Neuronal stem cell (in vitro differentiated cells): ENCODE measurements around the gene ASCL2.

Source experiments
- DNase-seq: peaks from one replicate; pipeline ENCODE4 v3.0.0-alpha.2; 2013; ENCODE audit warnings: low spot score
- H2AFZ ChIP-seq: one replicate; pipeline ENCODE4 v1.6.1; 2013; ENCODE audit warnings: mild to moderate bottlenecking, low read length, inconsistent platforms
- H2AK5ac ChIP-seq: 2 replicates; pipeline ENCODE4 v1.6.1; 2013; ENCODE audit warnings: low read depth, mild to moderate bottlenecking, inconsistent platforms, low read length, moderate library complexity, mixed read lengths
- H2BK120ac ChIP-seq: 2 replicates; pipeline ENCODE4 v1.6.1; 2013; ENCODE audit warnings: low read depth, mild to moderate bottlenecking, inconsistent platforms, low read length, moderate library complexity, mixed read lengths
- H2BK12ac ChIP-seq: one replicate; pipeline ENCODE4 v1.6.1; 2013; ENCODE audit warnings: low read length, inconsistent platforms
- H2BK15ac ChIP-seq: 2 replicates; pipeline ENCODE4 v1.6.1; 2013; ENCODE audit warnings: mild to moderate bottlenecking, low read length, inconsistent platforms, mixed read lengths
- H2BK5ac ChIP-seq: one replicate; pipeline ENCODE4 v1.6.1; 2013; ENCODE audit warnings: inconsistent platforms, mild to moderate bottlenecking, low read length, moderate library complexity
- H3K14ac ChIP-seq: one replicate; pipeline ENCODE4 v1.6.1; 2013; ENCODE audit warnings: low read length, inconsistent platforms
- H3K18ac ChIP-seq: 2 replicates; pipeline ENCODE4 v1.6.1; 2013; ENCODE audit warnings: low read length, inconsistent platforms
- H3K23ac ChIP-seq: 2 replicates; pipeline ENCODE4 v1.6.1; 2013; ENCODE audit warnings: low read depth, mild to moderate bottlenecking, mixed read lengths, low read length, inconsistent platforms; ENCODE audit not compliant: poor library complexity
- H3K27ac ChIP-seq: replicated peaks from 3 replicates; pipeline ENCODE4 v1.5.1; 2013; ENCODE audit warnings: low read length, inconsistent platforms
- H3K27me3 ChIP-seq, 3 experiments: 2 replicates each; pipeline ENCODE4 v1.6.1; 2013; ENCODE audit warnings: low read length in 3 of 3, mild to moderate bottlenecking in 2 of 3, inconsistent platforms in 1 of 3, low read depth in 1 of 3, mixed read lengths in 1 of 3, moderate library complexity in 1 of 3; ENCODE audit not compliant: control insufficient read depth in 3 of 3, insufficient read depth in 3 of 3
- H3K36me3 ChIP-seq, 2 donors: replicated peaks in 1 of 2; 2 replicates each; pipeline ENCODE4 v1.6.1; 2013; ENCODE audit warnings: low read length in 2 of 2; ENCODE audit not compliant: control insufficient read depth in 2 of 2, insufficient read depth in 2 of 2
- H3K4ac ChIP-seq: 2 replicates; pipeline ENCODE4 v1.6.1; 2013; ENCODE audit warnings: inconsistent platforms, mild to moderate bottlenecking, low read length, moderate library complexity
- H3K4me1 ChIP-seq, 2 donors: 1 replicate in 1 of 2; 2 replicates in 1 of 2; pipeline ENCODE4 v1.6.1; 2013; ENCODE audit warnings: low read length in 2 of 2, low read depth in 1 of 2; ENCODE audit not compliant: control insufficient read depth in 2 of 2, insufficient read depth in 1 of 2
- H3K4me2 ChIP-seq: one replicate; pipeline ENCODE4 v1.6.1; 2013; ENCODE audit warnings: mild to moderate bottlenecking, low read length, inconsistent platforms; ENCODE audit not compliant: insufficient read depth, poor library complexity, severe bottlenecking
- H3K4me3 ChIP-seq, 2 donors: 2 replicates each; pipeline ENCODE4 v1.5.1; 2013; ENCODE audit warnings: low read length in 2 of 2, mild to moderate bottlenecking in 2 of 2, inconsistent platforms in 1 of 2, moderate library complexity in 1 of 2
- H3K79me1 ChIP-seq: one replicate; pipeline ENCODE4 v1.6.1; 2013; ENCODE audit warnings: low read depth, mild to moderate bottlenecking, inconsistent platforms, low read length, moderate library complexity
- H3K9ac ChIP-seq: one replicate; pipeline ENCODE4 v1.6.1; 2013; ENCODE audit warnings: mild to moderate bottlenecking, low read depth, low read length, inconsistent platforms; ENCODE audit not compliant: poor library complexity
- H3K9me3 ChIP-seq, 2 donors: replicated peaks in 1 of 2; 2 replicates each; pipeline versions ENCODE3 to v1.6.1; 2013; ENCODE audit warnings: low read length in 2 of 2, mild to moderate bottlenecking in 2 of 2, inconsistent platforms in 1 of 2, low read depth in 1 of 2, mixed read lengths in 1 of 2, moderate library complexity in 1 of 2; ENCODE audit not compliant: control insufficient read depth in 2 of 2, insufficient read depth in 1 of 2
- H4K8ac ChIP-seq: one replicate; pipeline ENCODE4 v1.6.1; 2013; ENCODE audit warnings: low read depth, mild to moderate bottlenecking, inconsistent platforms, low read length, moderate library complexity
- H4K91ac ChIP-seq: one replicate; pipeline ENCODE4 v1.6.1; 2013; ENCODE audit warnings: low read length, low read depth, mild to moderate bottlenecking, inconsistent platforms; ENCODE audit not compliant: poor library complexity
- WGBS, 2 donors: extraction: QIAGEN DNeasy Blood & Tissue Kit; methylation state at CpG; one replicate each; pipeline ENCODE4 v1.1.7; 2013; ENCODE audit warnings: missing lambda C conversion rate in 2 of 2, mixed read lengths in 1 of 2; ENCODE audit not compliant: insufficient read length in 2 of 2, insufficient replicate concordance in 1 of 2; ENCODE audit errors: extremely low coverage in 2 of 2; 5-methylcytosine and 5-hydroxymethylcytosine counted together

ASCL2 gene

DNA sequence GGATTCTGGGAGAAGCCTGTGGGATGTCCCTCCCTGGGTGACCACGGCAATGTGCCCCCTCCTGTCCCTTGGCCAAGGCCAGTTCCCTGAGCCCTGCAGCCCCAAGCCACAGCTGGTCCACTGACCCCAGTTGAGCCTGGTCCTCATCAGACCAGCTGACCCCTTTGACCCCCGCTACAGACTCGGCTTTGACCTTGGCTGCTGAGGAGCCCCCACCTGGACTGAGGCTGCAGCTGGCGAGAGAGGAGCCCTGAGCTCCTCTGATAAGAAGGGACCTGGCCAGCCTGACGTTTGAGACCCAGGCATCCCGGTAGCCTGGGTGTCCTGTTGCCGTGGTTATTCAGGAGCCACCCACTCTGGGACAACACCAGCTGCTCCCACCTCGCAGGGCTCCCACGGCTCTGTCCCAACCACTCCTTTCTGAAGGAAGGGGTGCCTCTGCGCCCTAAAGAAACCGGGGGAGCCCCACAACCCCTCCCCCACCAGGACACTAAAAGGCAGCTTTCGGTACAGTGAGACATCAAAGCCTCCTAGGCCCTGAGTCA is 3.0 kb downstream of the ASCL2 start:
- Histone ChIP-seq H3K18ac (peak overlapping the region; percentile 81), H3K9me3 (no peaks in the 10 kb centered on the region), H3K79me1 (peaks cover 4% of the 10 kb centered on the region), H2BK120ac (no peak overlapping the region), H2BK15ac (peak overlapping the region; percentile 45), H3K4me1 (peaks cover 0 to 9% of the 10 kb centered on the region in 2 donors), H4K8ac (no peak overlapping the region), H2BK12ac (no peak overlapping the region), H4K91ac (no peak overlapping the region), H3K36me3 (no peaks in the 10 kb centered on the region), H2BK5ac (no peak overlapping the region), H3K4me2 (no peak overlapping the region), H3K4me3 (no peak overlapping the region), H3K27me3 (peaks cover 43 to 88% (median 61%) of the 10 kb centered on the region in 3 experiments), H3K23ac (no peak overlapping the region), H3K14ac (peak overlapping the region; percentile 9), H2AK5ac (peak overlapping the region; percentile 78), H2AFZ (no peak overlapping the region), H3K9ac (no peak overlapping the region), H3K27ac (no peak overlapping the region), H3K4ac (no peak overlapping the region)
- WGBS, 2 donors = no CpG with 5 or more reads among the region's 12 CpGs
- no peak for DNase-seq

DNA sequence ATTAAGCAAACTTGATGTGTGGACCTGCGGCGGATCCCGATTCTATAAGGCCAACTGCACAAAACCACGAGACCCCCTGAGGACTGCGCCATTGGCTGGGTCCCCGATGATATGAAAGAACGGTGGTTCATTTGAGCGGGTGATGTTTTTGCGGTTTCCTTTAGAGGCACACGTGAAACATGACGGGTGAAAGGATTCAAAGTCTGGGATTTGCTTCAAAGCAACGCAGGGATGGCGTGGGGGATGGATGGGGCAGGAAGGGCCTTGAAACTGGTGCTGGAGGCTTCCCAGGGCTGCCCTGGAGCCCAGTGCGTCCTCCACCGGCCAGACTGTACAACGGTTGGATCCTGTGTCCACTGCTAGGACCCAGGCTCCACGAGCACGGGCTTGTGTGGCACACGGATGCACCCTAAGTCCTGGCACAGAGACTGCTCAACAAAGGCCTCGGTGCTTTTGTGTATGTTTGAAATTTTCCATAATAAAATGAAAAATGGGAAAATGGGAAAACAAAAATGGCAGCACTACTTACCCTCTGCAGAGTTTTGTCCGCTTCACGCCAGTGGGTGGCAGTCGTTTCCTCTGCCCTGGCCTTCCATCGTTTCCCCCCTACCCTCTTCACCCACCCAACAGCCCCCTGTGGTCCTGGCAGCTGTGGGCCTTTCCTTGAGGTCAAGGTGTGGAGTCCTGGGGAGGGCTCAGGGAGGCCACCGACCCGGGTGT is 3.6 kb downstream of the ASCL2 start:
- H3K27ac ChIP-seq = no peak overlapping the region
- peaks cover 0 to 12% of the 10 kb centered on the region in 2 donors for H3K4me1 ChIP-seq
- no peaks in the 10 kb centered on the region for H3K9me3 ChIP-seq
- no peak overlapping the region for H3K4me3 ChIP-seq
- H3K4ac ChIP-seq = no peak overlapping the region
- no peak overlapping the region for H2BK15ac ChIP-seq
- H4K8ac ChIP-seq = no peak overlapping the region
- no peak for DNase-seq
- WGBS, 2 donors = no CpG with 5 or more reads among the region's 26 CpGs
- H3K79me1 ChIP-seq = peaks cover 4% of the 10 kb centered on the region
- H3K23ac ChIP-seq = no peak overlapping the region
- no peaks in the 10 kb centered on the region for H3K36me3 ChIP-seq
- no peak overlapping the region for H2BK120ac ChIP-seq
- H4K91ac ChIP-seq = no peak overlapping the region
- no peak overlapping the region for H2BK5ac ChIP-seq
- H3K4me2 ChIP-seq = no peak overlapping the region
- peak overlapping the region; percentile 81 for H3K18ac ChIP-seq
- no peak overlapping the region for H2BK12ac ChIP-seq
- H2AK5ac ChIP-seq = peak overlapping the region; percentile 78
- no peak overlapping the region for H3K14ac ChIP-seq
- no peak overlapping the region for H3K9ac ChIP-seq
- peaks cover 37 to 86% (median 55%) of the 10 kb centered on the region in 3 experiments for H3K27me3 ChIP-seq
- no peak overlapping the region for H2AFZ ChIP-seq

DNA sequence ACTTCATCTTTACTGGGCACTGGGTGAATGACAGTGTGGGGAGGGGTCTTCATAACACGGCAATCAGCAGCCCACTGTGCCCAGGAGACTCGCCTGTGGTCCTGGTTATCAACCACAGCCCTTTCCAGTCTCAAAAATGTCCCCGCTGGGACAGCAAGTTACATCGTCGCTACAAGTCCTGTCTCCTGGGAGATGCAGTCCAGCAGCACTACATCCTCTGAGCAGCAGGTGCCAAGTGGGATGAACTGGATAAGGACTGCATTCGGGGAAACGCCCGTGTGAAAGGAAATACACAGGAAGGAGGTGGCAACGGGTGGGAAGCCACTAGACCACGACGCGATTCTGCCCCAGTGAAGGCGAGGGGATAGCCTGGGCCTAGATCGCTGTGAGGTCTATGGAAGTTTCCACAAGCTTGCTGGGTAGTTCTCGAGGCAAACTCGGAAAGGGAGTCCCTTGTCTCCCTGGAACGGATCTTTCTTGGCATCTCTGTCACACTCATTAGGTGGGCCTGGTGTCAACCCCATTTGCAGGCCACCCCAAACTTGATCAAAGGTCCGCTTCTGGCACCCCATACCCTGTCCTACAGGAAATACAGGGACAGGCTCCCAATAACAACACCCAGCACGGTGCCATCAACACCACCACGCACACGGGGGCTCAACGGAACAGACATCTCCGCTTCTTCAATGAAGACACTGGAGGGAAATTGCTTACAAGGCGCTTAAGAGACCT is 4.4 kb downstream of the ASCL2 start:
- Histone ChIP-seq H3K14ac (no peak overlapping the region), H2BK120ac (no peak overlapping the region), H3K23ac (no peak overlapping the region), H3K4me1 (peaks cover 0 to 12% of the 10 kb centered on the region in 2 donors), H4K8ac (no peak overlapping the region), H2BK5ac (no peak overlapping the region), H2AFZ (no peak overlapping the region), H2BK15ac (no peak overlapping the region), H4K91ac (no peak overlapping the region), H3K18ac (no peak overlapping the region), H3K27me3 (peaks cover 30 to 80% (median 48%) of the 10 kb centered on the region in 3 experiments), H3K9ac (no peak overlapping the region), H3K36me3 (no peaks in the 10 kb centered on the region), H2AK5ac (no peak overlapping the region), H3K4me2 (no peak overlapping the region), H2BK12ac (no peak overlapping the region), H3K9me3 (no peaks in the 10 kb centered on the region), H3K27ac (no peak overlapping the region), H3K4ac (no peak overlapping the region), H3K4me3 (no peak overlapping the region), H3K79me1 (peaks cover 4% of the 10 kb centered on the region)
- no CpG with 5 or more reads among the region's 24 CpGs for WGBS, 2 donors
- DNase-seq = no peak

DNA sequence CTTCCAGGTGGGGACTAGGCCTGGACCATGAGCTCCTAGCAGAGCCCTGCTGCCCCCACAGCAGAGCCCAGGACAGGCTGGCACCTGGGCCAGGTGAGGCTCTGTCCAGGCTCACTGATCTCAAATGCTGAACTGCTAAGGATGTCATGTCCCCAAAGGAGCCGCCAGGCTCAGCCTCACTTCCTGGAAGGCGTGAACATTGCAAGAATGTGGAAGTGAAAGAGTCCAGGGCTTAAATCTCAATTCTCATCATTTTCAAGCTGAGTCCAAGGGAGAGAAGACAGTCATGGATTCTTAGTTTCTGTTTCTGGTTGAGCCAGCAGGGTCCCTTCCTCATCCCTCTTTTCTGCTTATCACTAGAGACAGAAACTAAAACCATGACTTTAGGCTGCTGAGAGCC is 5.0 kb downstream of the ASCL2 start:
- H4K91ac ChIP-seq = no peak overlapping the region
- no peak overlapping the region for H3K4me2 ChIP-seq
- no peak overlapping the region for H3K18ac ChIP-seq
- H3K4me3 ChIP-seq = no peak overlapping the region
- no peaks in the 10 kb centered on the region for H3K9me3 ChIP-seq
- H2AFZ ChIP-seq = no peak overlapping the region
- no peak overlapping the region for H2BK5ac ChIP-seq
- peaks cover 0 to 12% of the 10 kb centered on the region in 2 donors for H3K4me1 ChIP-seq
- peaks cover 4% of the 10 kb centered on the region for H3K79me1 ChIP-seq
- no peak overlapping the region for H2BK15ac ChIP-seq
- no peak overlapping the region for H3K9ac ChIP-seq
- no peak overlapping the region for H3K27ac ChIP-seq
- no peak overlapping the region for H2AK5ac ChIP-seq
- H3K14ac ChIP-seq = no peak overlapping the region
- DNase-seq = no peak
- H2BK12ac ChIP-seq = no peak overlapping the region
- WGBS, 2 donors = no CpG with 5 or more reads among the region's 2 CpGs
- H2BK120ac ChIP-seq = no peak overlapping the region
- no peak overlapping the region for H3K23ac ChIP-seq
- H3K4ac ChIP-seq = no peak overlapping the region
- no peak overlapping the region for H4K8ac ChIP-seq
- H3K36me3 ChIP-seq = no peaks in the 10 kb centered on the region
- peaks cover 24 to 74% (median 41%) of the 10 kb centered on the region in 3 experiments for H3K27me3 ChIP-seq
